Endothelial cell of umbilical vein (primary cell): ENCODE measurements around the gene DDX51. TPM values are rescaled to one million over a fixed set of nuclear protein-coding genes. Genes with fewer than 3 reads are reported as not detected.

Experiments
- BruUV-seq: library from RNA; stranded (reverse); fragments of 400-500 nt; replicated peaks from 2 replicates; lab custom pipeline; 2021; lab: Mats Ljungman, UMichigan
- CTCF ChIA-PET: fragments of 300-600, 350-600 bp; sonication (Branson Sonifier 250); formaldehyde crosslinking; loops from one replicate; lab custom pipeline; 2021; ENCODE audit warnings: antibody characterized with exemption, inconsistent platforms; lab: Charles Lee
- POLR2A ChIA-PET: fragments of 300-600, 350-600 bp; sonication (Branson Sonifier 250); formaldehyde crosslinking; loops from one replicate; lab custom pipeline; 2021; ENCODE audit warnings: antibody characterized with exemption, inconsistent platforms; lab: Charles Lee
- DNase-seq: peaks from one replicate; pipeline ENCODE4 v3.0.0-alpha.2; 2011; ENCODE audit warnings: low read depth, low spot score
- FAIRE-seq: peaks from 2 replicates; lab custom pipeline; 2011; peaks lifted over from hg19 to GRCh38; lab: Jason Lieb, UNC
- H2AFZ ChIP-seq: 2 replicates; pipeline ENCODE4 v1.6.0; 2012; ENCODE audit warnings: low read depth, low read length, control low read depth, inconsistent platforms
- H3K27ac ChIP-seq: 2 replicates; pipeline ENCODE4 v1.5.1; 2011; ENCODE audit warnings: low read depth, mild to moderate bottlenecking, control low read depth, low read length, moderate library complexity; ENCODE audit not compliant: insufficient read depth
- H3K27me3 ChIP-seq, 2 experiments: 2 replicates each; pipeline versions ENCODE4 v1.6.0 to v1.6.1; 2011; ENCODE audit warnings: low read length in 2 of 2, mixed read lengths in 1 of 2; ENCODE audit not compliant: control insufficient read depth in 2 of 2, insufficient read depth in 2 of 2
- H3K36me3 ChIP-seq, 2 experiments: 2 replicates in 1 of 2; 3 replicates in 1 of 2; pipeline ENCODE4 v1.5.1; 2011; ENCODE audit warnings: low read length in 2 of 2, mild to moderate bottlenecking in 1 of 2, moderate library complexity in 1 of 2; ENCODE audit not compliant: control insufficient read depth in 2 of 2, insufficient read depth in 2 of 2; ENCODE audit errors: extremely low read depth in 1 of 2
- H3K4me1 ChIP-seq: 3 replicates; pipeline ENCODE4 v1.5.1; 2011; ENCODE audit warnings: mild to moderate bottlenecking, low read length; ENCODE audit not compliant: control insufficient read depth, insufficient read depth; ENCODE audit errors: extremely low read depth
- H3K4me2 ChIP-seq: 2 replicates; pipeline ENCODE4 v1.6.1; 2011; ENCODE audit warnings: low read length, control low read depth, mixed read lengths; ENCODE audit not compliant: insufficient read depth
- H3K4me3 ChIP-seq, 3 experiments: fragments of 200-600 bp in 1 of 3; sonication (generic), shearing (Covaris generic) in 1 of 3; replicated peaks in 1 of 3; 2 replicates each; pipeline ENCODE4 v1.5.1; 2011 to 2016; ENCODE audit warnings: control low read depth in 3 of 3, low read length in 3 of 3, mild to moderate bottlenecking in 2 of 3, inconsistent platforms in 1 of 3, low read depth in 1 of 3, moderate library complexity in 1 of 3; ENCODE audit not compliant: insufficient read depth in 1 of 3
- H3K79me2 ChIP-seq: 2 replicates; pipeline ENCODE4 v1.6.0; 2012; ENCODE audit warnings: low read length, inconsistent platforms; ENCODE audit not compliant: control insufficient read depth, insufficient read depth
- H3K9ac ChIP-seq: replicated peaks from 2 replicates; pipeline ENCODE3; 2011; ENCODE audit warnings: low read length, control low read depth; ENCODE audit not compliant: insufficient read depth; ENCODE audit errors: extremely low read depth
- H3K9me1 ChIP-seq: replicated peaks from 3 replicates; pipeline ENCODE4 v1.6.0; 2011; ENCODE audit warnings: mild to moderate bottlenecking, low read length; ENCODE audit not compliant: control insufficient read depth, insufficient read depth; ENCODE audit errors: extremely low read depth
- H3K9me3 ChIP-seq: replicated peaks from 2 replicates; pipeline ENCODE4 v1.5.1; 2012; ENCODE audit warnings: low read length, inconsistent platforms; ENCODE audit not compliant: control insufficient read depth, insufficient read depth
- H4K20me1 ChIP-seq: replicated peaks from 2 replicates; pipeline ENCODE3; 2011; ENCODE audit warnings: mild to moderate bottlenecking, low read length; ENCODE audit not compliant: control insufficient read depth, insufficient read depth; ENCODE audit errors: extremely low read depth
- CTCF ChIP-seq, 2 donors: IDR thresholded peaks; 1 replicate in 1 of 2; 2 replicates in 1 of 2; pipeline ENCODE4 v1.5.1; 2011; ENCODE audit warnings: low read length in 2 of 2, mild to moderate bottlenecking in 2 of 2, moderate library complexity in 2 of 2, control low read depth in 1 of 2, inconsistent platforms in 1 of 2, low read depth in 1 of 2; ENCODE audit not compliant: insufficient read depth in 1 of 2; ENCODE audit errors: extremely low read depth in 1 of 2
- EZH2 ChIP-seq: IDR thresholded peaks from 2 replicates; pipeline ENCODE4 v1.6.1; 2012; ENCODE audit warnings: borderline replicate concordance, low read depth, mild to moderate bottlenecking, moderate library complexity, low read length, inconsistent platforms; ENCODE audit not compliant: severe bottlenecking
- FOS ChIP-seq: IDR thresholded peaks from 2 replicates; pipeline ENCODE4 v1.6.1; 2011; ENCODE audit warnings: mild to moderate bottlenecking, low read length, moderate library complexity, borderline replicate concordance; ENCODE audit not compliant: insufficient read depth
- GATA2 ChIP-seq: IDR thresholded peaks from 2 replicates; pipeline ENCODE4 v1.7.0; 2011; ENCODE audit warnings: low read depth, mild to moderate bottlenecking, moderate library complexity, mixed read lengths, low read length; ENCODE audit not compliant: insufficient read length, insufficient read depth
- JUN ChIP-seq: IDR thresholded peaks from 2 replicates; pipeline ENCODE4 v1.6.1; 2011; ENCODE audit warnings: borderline replicate concordance, low read depth; ENCODE audit not compliant: insufficient read length, insufficient read depth
- MYC ChIP-seq: IDR thresholded peaks from one replicate; pipeline ENCODE4 v1.6.1; 2011; ENCODE audit warnings: mild to moderate bottlenecking, low read depth, low read length
- POLR2A ChIP-seq: IDR thresholded peaks from 2 replicates; pipeline ENCODE4 v1.6.1; 2012; ENCODE audit warnings: low read depth, mild to moderate bottlenecking, control low read depth, low read length
- POLR2AphosphoS5 ChIP-seq: IDR thresholded peaks from 2 replicates; pipeline ENCODE4 v1.6.1; 2012; ENCODE audit warnings: low read depth, mild to moderate bottlenecking, control low read depth, low read length, moderate library complexity; ENCODE audit not compliant: insufficient read depth
- dilution Hi-C: fragments of 300-500 bp; cut with MboI; formaldehyde crosslinking; loops from one replicate; pipeline ENCODE4 v1.15.0; 2019; ENCODE audit warnings: low sequenced_read_pairs; ENCODE audit not compliant: extremely low pct_ligation_motif_present
- intact Hi-C: fragments of 100-400 bp; cut with micrococcal nuclease; formaldehyde crosslinking; loops from one replicate; pipeline ENCODE4 v1.10.0; 2022
- polyA plus RNA-seq, 4 experiments: library from polyadenylated mRNA; depleted of rRNA in 3 of 4; stranded (reverse) in 3 of 4; unstranded in 1 of 4; fragments of >200 nt; gene quantifications; 2 replicates each; pipeline versions ENCODE4 v1.2.1 to v1.2.3, GENCODE V29; 2011 to 2012; ENCODE audit warnings: missing spikeins in 1 of 4
- total RNA-seq: library from RNA; stranded (reverse); gene quantifications from 2 replicates; pipeline ENCODE4 v1.2.3, GENCODE V29; 2021
- TF ChIP-seq, protein P1 (sequence below): IDR thresholded peaks from 2 replicates; pipeline ENCODE4 v1.6.1; 2011; ENCODE audit not compliant: insufficient read depth, insufficient read length

DDX51 gene
- total and polyA plus RNA-seq, 2 donors (not counting 3 experiments of a cell fraction or from before 2014, with no cell fraction given): 11.4 to 23.5 TPM

GRCh38 chr12:132154341-132154761, 10.2 kb upstream of the DDX51 start:
- intact Hi-C loops: loop anchor here (1.0 kb wide), 2 partner anchors 65 to 370 kb away; no protein-coding TSS in a partner anchor
- H4K20me1 ChIP-seq: no peaks in the 10 kb centered on the region
- no peaks in the 10 kb centered on the region for H3K9me3 ChIP-seq
- BruUV-seq: no TSS peak
- no peaks in the 10 kb centered on the region for H3K27me3 ChIP-seq
- no peak overlapping the region for H2AFZ ChIP-seq
- no peak overlapping the region for H3K27ac ChIP-seq
- ChIA-PET POLR2A (interaction anchor here (0.6 kb wide), 1 partner anchor 62 kb away, joined by 3 read pairs; no protein-coding TSS in a partner anchor), CTCF (interaction anchor here (0.7 to 1.8 kb wide), 41 partner anchors 8 to 462 kb away, joined by 3 to 119 read pairs (median 4); no protein-coding TSS in a partner anchor)
- no peak for TF ChIP-seq POLR2AphosphoS5
- TF ChIP-seq FOS: no peak
- no peak for TF ChIP-seq EZH2
- no peak for TF ChIP-seq GATA2
- TF ChIP-seq POLR2A: no peak
- no peak for TF ChIP-seq MYC
- TF ChIP-seq CTCF (IDR thresholded peaks at IDR 0.05; ENCODE audit: extremely low read depth in 1 of 2, insufficient read depth in 1 of 2, low read depth in 1 of 2, low read length in 2 of 2): no peak
- TF ChIP-seq JUN: no peak
- TF ChIP-seq, protein P1, sequence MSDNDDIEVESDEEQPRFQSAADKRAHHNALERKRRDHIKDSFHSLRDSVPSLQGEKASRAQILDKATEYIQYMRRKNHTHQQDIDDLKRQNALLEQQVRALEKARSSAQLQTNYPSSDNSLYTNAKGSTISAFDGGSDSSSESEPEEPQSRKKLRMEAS: no peak
- no peak overlapping the region for H3K4me2 ChIP-seq
- no peaks in the 10 kb centered on the region for H3K9me1 ChIP-seq
- no peak overlapping the region for H3K4me3 ChIP-seq
- no peaks in the 10 kb centered on the region for H3K79me2 ChIP-seq
- no peak for FAIRE-seq
- no peak overlapping the region for H3K9ac ChIP-seq
- dilution Hi-C loops: no loop called here
- no peaks in the 10 kb centered on the region for H3K4me1 ChIP-seq
- H3K36me3 ChIP-seq: peaks cover 0 to 6% of the 10 kb centered on the region in 2 experiments
- DNase-seq: no peak
